Activated naive CD8-positive, alpha-beta T cell treated with anti-CD3 and anti-CD28 coated beads for 36 hours (primary cell): ENCODE data around the gene ACO2. TPM values are rescaled to one million over a fixed set of nuclear protein-coding genes. Genes with fewer than 3 reads are reported as not detected.

Experiments used
- DNase-seq: peaks from one replicate; pipeline ENCODE4 v3.0.0; 2021
- H3K27ac Mint-ChIP-seq: one replicate; pipeline ENCODE4 v1.8.0; 2022; ENCODE audit warnings: mild to moderate bottlenecking, moderate library complexity, mixed read lengths
- H3K27me3 Mint-ChIP-seq: one replicate; pipeline ENCODE4 v1.8.0; 2022; ENCODE audit warnings: mild to moderate bottlenecking, mixed read lengths
- H3K36me3 Mint-ChIP-seq: one replicate; pipeline ENCODE4 v1.8.0; 2021; ENCODE audit warnings: mild to moderate bottlenecking, mixed read lengths
- H3K4me1 Mint-ChIP-seq: one replicate; pipeline ENCODE4 v1.8.0; 2021; ENCODE audit warnings: mixed read lengths
- H3K4me3 Mint-ChIP-seq: one replicate; pipeline ENCODE4 v1.8.0; 2022; ENCODE audit warnings: mild to moderate bottlenecking, moderate library complexity, mixed read lengths
- H3K9me3 Mint-ChIP-seq: one replicate; pipeline ENCODE4 v1.8.0; 2022; ENCODE audit warnings: mixed read lengths
- total RNA-seq, 2 experiments: library from RNA; stranded (reverse); gene quantifications; one replicate each; pipeline ENCODE4 v1.2.3, GENCODE V29; 2021

ACO2 gene
- total RNA-seq, 2 experiments from 2014 or later, result 107 to 109 TPM

DNA sequence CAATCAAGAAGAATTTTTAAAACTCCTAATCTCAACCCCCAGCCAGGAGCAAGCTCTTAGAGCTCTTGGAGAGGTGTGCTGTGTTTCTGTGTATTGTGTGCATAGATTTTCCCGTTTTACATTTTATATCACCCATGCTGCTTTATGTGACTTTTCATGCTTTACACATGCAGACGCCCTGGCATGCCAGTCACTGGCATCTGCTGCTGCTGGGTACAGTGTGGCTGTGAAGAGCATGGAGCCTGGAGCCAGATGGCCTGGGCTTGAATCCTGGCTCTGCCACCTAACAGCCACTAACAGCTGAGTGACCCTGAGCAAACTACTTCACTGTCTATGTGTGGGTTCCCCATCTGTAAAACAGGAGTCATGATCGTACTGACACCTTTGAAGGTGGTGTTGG is 52.2 kb downstream of the ACO2 start:
- Mint-ChIP-seq H3K27me3 (no peaks in the 10 kb centered on the region), H3K27ac (no peak overlapping the region), H3K4me3 (no peak overlapping the region), H3K36me3 (no peaks in the 10 kb centered on the region), H3K9me3 (no peaks in the 10 kb centered on the region), H3K4me1 (peaks cover 9% of the 10 kb centered on the region)
- no peak for DNase-seq

DNA sequence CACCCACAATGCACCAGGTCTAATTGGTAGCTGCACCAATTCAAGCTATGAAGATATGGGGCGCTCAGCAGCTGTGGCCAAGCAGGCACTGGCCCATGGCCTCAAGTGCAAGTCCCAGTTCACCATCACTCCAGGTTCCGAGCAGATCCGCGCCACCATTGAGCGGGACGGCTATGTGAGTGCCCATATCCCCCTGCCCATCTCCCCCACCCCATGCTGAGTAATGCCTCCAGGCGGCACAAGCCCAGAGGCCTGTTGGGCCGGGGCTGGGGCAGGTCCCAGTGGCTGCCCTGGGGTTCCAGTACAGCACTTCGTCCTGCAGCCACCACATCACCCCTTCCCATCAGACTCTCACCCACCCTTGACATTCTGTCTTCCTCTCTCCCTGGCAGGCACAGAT is 53.9 kb downstream of the ACO2 start:
- peaks cover 11% of the 10 kb centered on the region for H3K4me1 Mint-ChIP-seq
- DNase-seq, result no peak
- no peak overlapping the region for H3K4me3 Mint-ChIP-seq
- peak overlapping the region; percentile 78 for H3K27ac Mint-ChIP-seq
- no peaks in the 10 kb centered on the region for H3K27me3 Mint-ChIP-seq
- no peaks in the 10 kb centered on the region for H3K36me3 Mint-ChIP-seq
- H3K9me3 Mint-ChIP-seq, result no peaks in the 10 kb centered on the region

DNA sequence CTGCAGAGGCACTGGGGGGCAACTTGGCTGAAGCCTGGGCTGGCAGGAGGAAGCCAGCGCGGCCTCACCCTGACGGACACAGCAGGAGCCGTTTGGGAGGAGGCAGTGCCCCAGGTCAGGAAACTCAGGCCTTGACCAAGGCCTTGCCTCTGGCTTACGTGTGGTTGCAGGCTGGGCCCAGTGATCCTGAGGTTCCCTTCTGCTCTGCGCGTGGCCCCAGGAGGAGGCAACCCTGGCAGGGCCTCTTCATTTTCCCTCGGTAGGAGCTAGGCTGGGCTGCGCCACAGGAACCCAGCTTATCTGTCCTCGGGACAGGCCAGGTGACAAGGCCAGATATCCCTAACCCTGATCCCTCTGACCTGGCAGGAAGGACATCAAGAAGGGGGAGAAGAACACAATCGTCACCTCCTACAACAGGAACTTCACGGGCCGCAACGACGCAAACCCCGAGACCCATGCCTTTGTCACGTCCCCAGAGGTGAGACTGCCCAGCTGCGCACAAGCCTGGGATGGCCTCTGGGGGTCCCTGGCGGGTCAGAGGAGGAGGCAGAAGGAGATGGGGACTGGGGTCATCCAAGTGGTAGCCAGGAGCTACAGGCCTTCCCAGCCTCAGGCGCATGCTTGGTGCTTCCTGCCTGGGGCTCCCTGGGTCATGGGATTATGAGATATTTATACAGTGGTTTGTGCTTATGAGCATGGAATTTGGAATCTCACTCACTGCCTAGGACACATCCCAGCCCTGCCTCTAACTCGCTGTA is 54.7 kb downstream of the ACO2 start:
- H3K27me3 Mint-ChIP-seq, result no peaks in the 10 kb centered on the region
- peaks cover 6% of the 10 kb centered on the region for H3K36me3 Mint-ChIP-seq
- no peak for DNase-seq
- H3K9me3 Mint-ChIP-seq, result no peaks in the 10 kb centered on the region
- H3K4me1 Mint-ChIP-seq, result peaks cover 12% of the 10 kb centered on the region
- H3K27ac Mint-ChIP-seq, result peak overlapping the region; percentile 81
- peak overlapping the region; percentile 18 for H3K4me3 Mint-ChIP-seq

DNA sequence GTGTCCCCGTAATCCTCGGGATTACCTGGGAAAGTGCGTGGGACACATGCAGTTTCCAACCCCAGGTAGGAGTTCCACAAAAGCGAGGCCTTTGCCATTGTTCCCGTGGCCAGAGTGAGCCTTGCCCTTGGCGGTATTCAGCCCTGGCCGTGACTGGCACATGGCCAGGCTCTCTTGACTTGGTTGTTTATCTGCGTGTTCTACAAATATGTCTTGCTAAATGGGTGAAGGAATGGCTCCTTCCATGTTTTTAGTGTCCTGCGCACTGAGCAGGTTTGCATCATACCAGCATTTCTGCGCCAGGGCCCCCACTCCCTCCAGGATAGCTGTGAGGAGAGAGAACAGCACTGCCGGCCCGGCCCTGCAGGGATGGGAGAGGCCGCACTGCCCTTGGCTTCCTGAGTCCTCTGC is 55.3 kb downstream of the ACO2 start:
- Mint-ChIP-seq H3K4me1 (peaks cover 14% of the 10 kb centered on the region), H3K9me3 (no peaks in the 10 kb centered on the region), H3K36me3 (peaks cover 9% of the 10 kb centered on the region), H3K27ac (peak overlapping the region; percentile 81), H3K4me3 (no peak overlapping the region), H3K27me3 (no peaks in the 10 kb centered on the region)
- DNase-seq, result no peak

DNA sequence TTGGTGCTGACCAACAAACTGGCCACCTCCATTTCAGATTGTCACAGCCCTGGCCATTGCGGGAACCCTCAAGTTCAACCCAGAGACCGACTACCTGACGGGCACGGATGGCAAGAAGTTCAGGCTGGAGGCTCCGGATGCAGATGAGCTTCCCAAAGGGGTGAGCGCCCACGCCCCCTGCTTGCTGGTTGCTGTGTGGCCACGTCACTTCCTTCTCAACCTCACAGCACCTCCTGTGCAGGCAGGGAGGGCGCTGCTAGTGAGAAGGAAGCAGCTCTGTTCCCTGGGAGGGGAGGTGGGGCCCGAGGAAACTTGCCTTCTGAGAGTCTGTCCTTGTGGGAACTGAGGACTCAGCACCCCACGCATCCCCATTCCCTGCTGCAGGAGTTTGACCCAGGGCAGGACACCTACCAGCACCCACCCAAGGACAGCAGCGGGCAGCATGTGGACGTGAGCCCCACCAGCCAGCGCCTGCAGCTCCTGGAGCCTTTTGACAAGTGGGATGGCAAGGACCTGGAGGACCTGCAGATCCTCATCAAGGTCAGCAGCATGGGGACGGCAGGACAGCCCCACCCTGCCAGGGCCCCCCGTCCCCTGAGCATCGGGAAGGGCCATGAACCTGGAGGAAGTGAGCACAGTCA is 56.0 kb downstream of the ACO2 start:
- Mint-ChIP-seq H3K4me1 (peaks cover 14% of the 10 kb centered on the region), H3K4me3 (no peak overlapping the region), H3K27me3 (no peaks in the 10 kb centered on the region), H3K36me3 (peaks cover 9% of the 10 kb centered on the region), H3K27ac (peak overlapping the region; percentile 81), H3K9me3 (no peaks in the 10 kb centered on the region)
- DNase-seq, result peak; percentile 69

DNA sequence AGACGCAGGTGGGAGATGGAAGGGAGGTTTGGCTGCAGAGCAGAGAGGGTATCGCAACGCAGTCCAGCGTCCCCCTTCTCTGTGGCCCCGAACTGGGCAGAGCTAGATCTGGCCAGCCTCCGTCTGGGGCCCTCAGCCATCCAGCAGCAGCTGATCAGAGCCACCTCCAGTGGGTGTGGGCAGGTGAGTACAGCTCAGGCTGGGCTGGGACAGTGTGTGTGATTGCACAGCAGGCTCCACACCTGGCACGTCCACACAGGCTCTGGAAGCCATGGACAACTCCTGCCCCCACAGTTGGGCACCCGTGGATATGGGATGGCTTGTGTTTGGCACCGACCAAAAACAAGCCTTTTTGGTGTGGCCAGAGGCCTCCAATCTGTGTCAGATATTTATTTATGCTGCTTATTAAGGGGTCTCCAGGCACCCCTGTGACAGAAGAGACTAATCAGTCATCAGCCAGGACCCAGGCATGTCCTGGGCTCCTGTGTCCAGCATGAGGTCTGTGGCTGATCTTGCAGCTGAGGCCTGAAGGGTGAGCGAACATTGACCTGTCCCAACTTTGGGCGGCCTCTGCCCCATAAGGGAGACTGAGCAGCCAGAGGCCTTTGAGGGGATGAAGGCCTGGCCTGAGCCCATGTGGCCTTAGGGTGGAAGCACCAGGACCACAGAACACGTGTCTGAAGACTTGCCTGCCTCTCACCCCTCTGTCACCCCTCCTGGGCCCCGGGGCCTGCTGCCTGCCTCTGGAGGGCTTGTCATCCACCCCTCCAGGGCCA is 56.7 kb downstream of the ACO2 start:
- H3K4me3 Mint-ChIP-seq, result no peak overlapping the region
- H3K27me3 Mint-ChIP-seq, result no peaks in the 10 kb centered on the region
- H3K9me3 Mint-ChIP-seq, result no peaks in the 10 kb centered on the region
- DNase-seq, result no peak
- H3K36me3 Mint-ChIP-seq, result peaks cover 9% of the 10 kb centered on the region
- peak overlapping the region; percentile 81 for H3K27ac Mint-ChIP-seq
- H3K4me1 Mint-ChIP-seq, result peaks cover 14% of the 10 kb centered on the region

GRCh38 chr22:41526226-41526829 is 57.4 kb downstream of the ACO2 start:
- Mint-ChIP-seq H3K27ac (peak overlapping the region; percentile 54), H3K27me3 (no peaks in the 10 kb centered on the region), H3K4me3 (no peak overlapping the region), H3K4me1 (peaks cover 14% of the 10 kb centered on the region), H3K36me3 (peaks cover 12% of the 10 kb centered on the region), H3K9me3 (no peaks in the 10 kb centered on the region)
- DNase-seq, result no peak

- H3K27ac Mint-ChIP-seq, result peak overlapping the region; percentile 54
- peaks cover 12% of the 10 kb centered on the region for H3K36me3 Mint-ChIP-seq
- peaks cover 14% of the 10 kb centered on the region for H3K4me1 Mint-ChIP-seq
- peak; percentile 56 for DNase-seq
- H3K9me3 Mint-ChIP-seq, result no peaks in the 10 kb centered on the region
- H3K4me3 Mint-ChIP-seq, result no peak overlapping the region
- H3K27me3 Mint-ChIP-seq, result no peaks in the 10 kb centered on the region
These were observed 58.2 kb downstream of the ACO2 start for GRCh38 chr22:41526830-41527799.

DNA sequence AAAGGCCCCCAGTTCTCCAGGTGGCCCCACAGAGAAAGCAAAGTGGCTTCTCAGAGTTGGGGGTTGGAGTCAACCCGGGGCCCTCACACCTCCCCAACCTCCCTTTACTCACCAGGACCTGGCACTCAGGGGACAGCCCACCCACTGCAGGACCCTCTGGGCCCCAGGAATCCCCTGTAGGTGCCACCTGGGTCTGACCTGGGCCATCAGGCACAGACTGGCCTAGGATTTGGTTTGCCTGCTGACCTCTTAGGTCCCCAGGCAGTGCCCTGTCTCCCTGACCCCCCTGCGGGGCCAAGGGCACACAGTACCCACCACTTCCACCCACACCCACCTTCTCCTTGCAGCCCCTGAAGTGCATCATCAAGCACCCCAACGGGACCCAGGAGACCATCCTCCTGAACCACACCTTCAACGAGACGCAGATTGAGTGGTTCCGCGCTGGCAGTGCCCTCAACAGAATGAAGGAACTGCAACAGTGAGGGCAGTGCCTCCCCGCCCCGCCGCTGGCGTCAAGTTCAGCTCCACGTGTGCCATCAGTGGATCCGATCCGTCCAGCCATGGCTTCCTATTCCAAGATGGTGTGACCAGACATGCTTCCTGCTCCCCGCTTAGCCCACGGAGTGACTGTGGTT is 59.3 kb downstream of the ACO2 start:
- H3K9me3 Mint-ChIP-seq, result no peaks in the 10 kb centered on the region
- peaks cover 12% of the 10 kb centered on the region for H3K4me1 Mint-ChIP-seq
- H3K36me3 Mint-ChIP-seq, result peaks cover 13% of the 10 kb centered on the region
- H3K27ac Mint-ChIP-seq, result peak overlapping the region; percentile 21
- no peak overlapping the region for H3K4me3 Mint-ChIP-seq
- H3K27me3 Mint-ChIP-seq, result no peaks in the 10 kb centered on the region
- no peak for DNase-seq

GRCh38 chr22:41528938-41529561 is 60.1 kb downstream of the ACO2 start:
- peak overlapping the region; percentile 21 for H3K27ac Mint-ChIP-seq

GRCh38 chr22:41530890-41531714 is 62.2 kb downstream of the ACO2 start:
- Mint-ChIP-seq H3K4me1 (peaks cover 8% of the 10 kb centered on the region), H3K27ac (peak overlapping the region; percentile 42), H3K36me3 (peaks cover 17% of the 10 kb centered on the region), H3K4me3 (no peak overlapping the region), H3K27me3 (no peaks in the 10 kb centered on the region), H3K9me3 (no peaks in the 10 kb centered on the region)
- DNase-seq, result no peak

More at GRCh38 chr22:41528938-41529561, 60.1 kb downstream of the ACO2 start:
- peaks cover 13% of the 10 kb centered on the region for H3K36me3 Mint-ChIP-seq
- H3K4me3 Mint-ChIP-seq, result no peak overlapping the region
- no peaks in the 10 kb centered on the region for H3K9me3 Mint-ChIP-seq
- DNase-seq, result no peak
- no peaks in the 10 kb centered on the region for H3K27me3 Mint-ChIP-seq
- H3K4me1 Mint-ChIP-seq, result peaks cover 11% of the 10 kb centered on the region

GRCh38 chr22:41531715-41532477 is 63.0 kb downstream of the ACO2 start:
- peaks cover 6% of the 10 kb centered on the region for H3K4me1 Mint-ChIP-seq
- H3K9me3 Mint-ChIP-seq, result no peaks in the 10 kb centered on the region
- H3K4me3 Mint-ChIP-seq, result no peak overlapping the region
- DNase-seq, result no peak
- no peak overlapping the region for H3K27ac Mint-ChIP-seq
- peaks cover 17% of the 10 kb centered on the region for H3K36me3 Mint-ChIP-seq
- no peaks in the 10 kb centered on the region for H3K27me3 Mint-ChIP-seq
